ENCODE data around the gene INSC. TPM values are rescaled to one million over a fixed set of nuclear protein-coding genes. Genes with fewer than 3 reads are reported as not detected.

The INSC gene
- total and polyA plus RNA-seq, 4 experiments from 2014 or later: 0.35 TPM; not detected in 3

DNA sequence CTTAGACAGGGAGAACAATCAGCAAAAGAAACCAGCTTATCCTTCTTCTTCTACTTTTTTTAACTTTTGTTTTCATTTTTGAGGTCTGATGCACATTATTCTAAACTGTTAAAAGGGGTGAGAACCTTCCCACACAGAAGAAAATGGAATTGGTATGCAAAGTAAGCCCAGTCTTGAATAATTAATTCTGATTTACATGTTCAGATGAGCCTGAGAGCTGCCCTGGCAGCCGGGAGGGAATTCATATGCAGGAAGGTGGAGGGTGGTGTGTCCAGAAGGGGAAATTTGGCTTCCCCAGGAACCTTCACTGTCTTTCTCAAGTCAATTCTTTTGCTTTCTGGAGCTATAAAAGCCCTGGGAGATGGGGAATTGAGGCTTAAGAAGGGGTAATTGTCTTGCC lies 181.0 kb downstream of the INSC start:
- no peak overlapping the region for H3K27ac Mint-ChIP-seq
- H3K36me3 Mint-ChIP-seq: no peaks in the 10 kb centered on the region
- Histone ChIP-seq H3K27ac (ENCODE audit: low read depth, low read length) (no peak overlapping the region), H3K36me3 (ENCODE audit: insufficient read depth, low read length) (no peaks in the 10 kb centered on the region), H3K27me3 (ENCODE audit: insufficient read depth, low read length) (no peaks in the 10 kb centered on the region), H3K4me1 (ENCODE audit: insufficient read depth, low read length) (no peaks in the 10 kb centered on the region), H3K9me3 (ENCODE audit: control insufficient read depth in 1 of 2, low read length in 2 of 2) (no peaks in the 10 kb centered on the region), H3K4me3 (ENCODE audit: low read length in 2 of 2) (no peak overlapping the region)
- DNase-seq: no peak
- H3K9me3 Mint-ChIP-seq: peaks cover 0 to 3% (median 0%) of the 10 kb centered on the region in 8 donors
- ChIA-PET POLR2A (ENCODE audit: partially characterized antibody) (no interaction called here), CTCF (ENCODE audit: partially characterized antibody) (no interaction called here)
- peaks cover 2 to 4% of the 10 kb centered on the region in 2 donors for H3K27me3 Mint-ChIP-seq
- H3K4me1 Mint-ChIP-seq: no peaks in the 10 kb centered on the region
- intact Hi-C loops (cut with micrococcal nuclease): no loop called here
- H3K4me3 Mint-ChIP-seq: no peak overlapping the region

Other genes with a start within 250 kb of the INSC start
- 10 to 100 TPM; 12.1 to 14.7 TPM for gene CYP2R1, start 222.7 kb upstream of the INSC start, total RNA-seq
- 10 to 100 TPM; 10.0 to 15.2 TPM for gene CYP2R1, start 222.7 kb upstream of the INSC start, polyA plus RNA-seq
- gene CALCA, start 142.6 kb upstream of the INSC start, total RNA-seq: not detected
- not detected for gene CALCA, start 142.6 kb upstream of the INSC start, polyA plus RNA-seq
- gene CALCB, start 41.3 kb upstream of the INSC start, total RNA-seq: under 1 TPM; 0.33 to 0.52 TPM
- gene CALCB, start 41.3 kb upstream of the INSC start, polyA plus RNA-seq: under 1 TPM; 0.08 to 0.61 TPM

Measured in CD4-positive, alpha-beta memory T cell (primary cell).